ENCODE data around the gene FOXN4.
"Not testable (repeated sequence)": the region's sequence is repeated elsewhere in the genome, so short reads cannot be mapped to it uniquely, and the experiment has no call there.

The FOXN4 gene

DNA sequence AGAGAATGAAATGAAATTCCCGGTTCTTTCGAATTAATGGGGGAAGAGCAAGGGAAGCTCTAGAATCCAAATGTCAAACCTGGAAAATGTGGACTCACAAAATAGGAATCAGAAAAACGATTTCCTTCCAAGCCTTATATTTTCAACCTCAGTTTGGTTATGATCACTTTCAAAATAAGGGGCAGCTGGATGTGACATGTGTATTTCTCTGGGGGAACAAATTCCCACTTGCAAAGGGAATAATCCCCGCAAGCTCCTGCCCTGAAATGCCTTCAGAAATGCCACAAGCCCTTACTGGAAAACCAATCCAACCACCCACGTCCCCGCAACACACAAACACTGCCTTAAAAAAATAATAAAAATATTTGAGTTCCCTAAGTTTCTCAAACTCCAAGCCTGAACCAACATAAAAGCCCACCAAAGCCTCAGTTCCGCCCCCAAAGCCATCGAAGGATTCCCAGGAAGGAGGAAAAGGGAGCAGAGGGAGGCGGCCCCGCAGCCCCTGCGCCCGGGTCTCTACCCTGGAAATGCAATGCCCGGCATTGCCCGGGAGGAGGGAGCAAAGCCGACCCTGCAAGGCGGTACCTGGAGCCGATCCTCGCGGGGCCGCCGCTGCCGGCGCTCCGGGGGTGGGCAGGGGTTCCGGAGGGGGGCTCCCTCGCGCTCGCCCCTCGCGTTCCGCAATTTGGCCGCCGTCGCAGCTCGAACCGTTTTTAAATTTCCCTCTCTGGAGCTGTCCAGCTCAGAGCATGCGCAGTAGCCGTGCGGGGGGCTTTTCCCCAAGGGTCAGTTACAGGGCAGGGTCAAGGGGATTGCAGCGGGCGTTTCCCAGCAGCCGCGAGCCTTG lies at the start of gene FOXN4:
Gene FOXN4 (minus strand): TSS at position 751 of the 847 bp plus-strand sequence. CDS start 963 bp downstream, outside the sequence.
- DNase-seq (ENCODE audit: low read depth in 4 of 4, low spot score in 1 of 4) = no peak

- DNase-seq (ENCODE audit: low read depth in 4 of 4, low spot score in 1 of 4) = no peak
These were observed 49.2 kb upstream of the FOXN4 start for GRCh38 chr12:109358154-109358869.

- no peak for DNase-seq (ENCODE audit: low read depth in 4 of 4, low spot score in 1 of 4)
These were observed 47.9 kb upstream of the FOXN4 start for GRCh38 chr12:109357032-109357431.

DNA sequence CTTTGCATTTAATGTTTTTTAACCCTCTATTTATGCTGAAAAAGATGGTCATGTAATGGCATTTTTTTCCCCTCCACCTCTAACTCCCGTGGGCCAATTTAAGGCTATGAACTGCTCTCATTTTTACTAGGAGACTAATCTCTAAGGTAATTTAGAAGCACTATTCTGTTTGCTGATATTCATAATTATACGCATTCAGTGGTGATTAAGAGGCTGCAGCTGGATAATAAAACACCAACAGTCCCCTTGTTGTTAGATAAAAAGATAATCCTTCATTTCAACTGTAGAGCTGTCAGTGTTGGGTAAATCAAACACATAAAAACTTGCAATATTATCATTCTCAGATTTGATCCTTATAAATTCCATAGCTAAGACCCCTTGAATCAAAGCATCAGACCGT lies 47.5 kb upstream of the FOXN4 start:
- no peak for DNase-seq (ENCODE audit: low read depth in 4 of 4, low spot score in 1 of 4)

DNA sequence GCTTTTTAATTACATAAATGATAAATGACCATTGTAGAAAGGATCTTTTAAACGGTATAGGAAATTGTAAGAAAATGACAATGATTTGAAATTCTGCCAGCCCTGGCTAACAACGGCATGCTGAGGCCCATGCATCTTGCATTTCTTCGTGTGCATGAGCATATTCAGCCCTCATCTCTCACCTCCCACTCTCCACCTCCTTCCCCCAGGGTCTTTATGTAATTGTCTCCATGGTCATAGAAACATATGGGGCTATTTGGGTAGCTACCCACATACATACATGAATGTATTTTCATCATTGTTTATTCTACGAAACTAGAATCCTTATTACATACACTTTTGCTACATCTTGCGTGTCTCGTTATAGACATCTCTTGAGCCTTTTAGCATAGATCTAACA lies 43.1 kb upstream of the FOXN4 start:
- DNase-seq (ENCODE audit: low read depth in 4 of 4, low spot score in 1 of 4) = no peak

- DNase-seq (ENCODE audit: low read depth in 4 of 4, low spot score in 1 of 4) = no peak
These were observed 38.5 kb upstream of the FOXN4 start, which contains the start of gene MYO1H for GRCh38 chr12:109347589-109347988. TSS of gene MYO1H (plus strand) at chr12:109347900. CDS start at chr12:109347961, 61 bp downstream.

GRCh38 chr12:109346920-109347319 lies 37.8 kb upstream of the FOXN4 start:
- no peak for DNase-seq (ENCODE audit: low read depth in 4 of 4, low spot score in 1 of 4)

- no peak for DNase-seq (ENCODE audit: low read depth in 4 of 4, low spot score in 1 of 4)
These were observed 36.3 kb upstream of the FOXN4 start for GRCh38 chr12:109345428-109345827.

DNA sequence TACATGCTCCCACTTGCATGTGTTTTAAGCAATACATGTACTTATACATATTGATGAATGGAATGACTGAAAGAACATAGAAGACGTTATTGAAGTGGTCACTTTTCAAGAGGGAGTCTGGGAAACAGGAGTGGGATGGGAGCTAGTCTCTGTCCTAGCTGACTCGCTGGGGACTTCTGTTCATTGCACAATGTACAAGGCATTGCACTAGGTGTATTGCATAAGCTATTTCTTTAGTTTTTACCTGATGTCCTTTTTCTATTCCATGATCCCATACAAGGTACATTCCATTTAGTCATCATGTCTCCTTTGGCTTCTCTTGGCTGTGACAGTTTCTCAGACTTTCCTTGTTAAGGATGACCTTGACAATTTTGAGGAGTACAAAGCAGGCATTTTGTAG lies 34.6 kb upstream of the FOXN4 start:
- no peak for DNase-seq (ENCODE audit: low read depth in 4 of 4, low spot score in 1 of 4)

GRCh38 chr12:109336593-109336992 lies 27.5 kb upstream of the FOXN4 start:
- DNase-seq (ENCODE audit: low read depth in 4 of 4, low spot score in 1 of 4) = no peak

GRCh38 chr12:109334887-109335286 lies 25.8 kb upstream of the FOXN4 start:
- DNase-seq (ENCODE audit: low read depth in 4 of 4, low spot score in 1 of 4) = no peak

- no peak for DNase-seq (ENCODE audit: low read depth in 4 of 4, low spot score in 1 of 4)
These were observed 22.3 kb upstream of the FOXN4 start for GRCh38 chr12:109331301-109331952.

- no peak for DNase-seq (ENCODE audit: low read depth in 4 of 4, low spot score in 1 of 4)
These were observed 21.5 kb upstream of the FOXN4 start for GRCh38 chr12:109330282-109331230.

GRCh38 chr12:109329686-109330085 lies 20.6 kb upstream of the FOXN4 start:
- DNase-seq (ENCODE audit: low read depth in 4 of 4, low spot score in 1 of 4) = no peak

DNA sequence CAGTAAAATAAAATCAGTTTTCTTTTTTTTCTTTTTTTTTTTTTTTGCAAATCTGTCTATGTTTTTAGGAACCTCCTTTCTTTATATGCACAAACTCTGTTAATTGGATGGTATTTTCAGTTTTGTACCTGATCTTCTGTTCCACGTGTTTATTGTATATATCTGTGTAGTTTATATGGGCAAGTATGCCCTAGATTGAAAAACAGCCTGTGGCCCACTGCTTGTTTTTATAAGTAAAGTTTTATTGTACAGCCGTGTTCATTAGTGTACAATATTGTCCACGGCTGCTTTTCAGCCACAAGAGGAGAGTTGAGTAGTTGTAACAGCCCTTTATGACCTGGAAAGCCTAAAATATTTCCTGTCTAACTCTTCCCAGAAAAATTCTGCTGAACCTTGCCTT lies 19.9 kb upstream of the FOXN4 start:
- no peak for DNase-seq (ENCODE audit: low read depth in 4 of 4, low spot score in 1 of 4)

DNA sequence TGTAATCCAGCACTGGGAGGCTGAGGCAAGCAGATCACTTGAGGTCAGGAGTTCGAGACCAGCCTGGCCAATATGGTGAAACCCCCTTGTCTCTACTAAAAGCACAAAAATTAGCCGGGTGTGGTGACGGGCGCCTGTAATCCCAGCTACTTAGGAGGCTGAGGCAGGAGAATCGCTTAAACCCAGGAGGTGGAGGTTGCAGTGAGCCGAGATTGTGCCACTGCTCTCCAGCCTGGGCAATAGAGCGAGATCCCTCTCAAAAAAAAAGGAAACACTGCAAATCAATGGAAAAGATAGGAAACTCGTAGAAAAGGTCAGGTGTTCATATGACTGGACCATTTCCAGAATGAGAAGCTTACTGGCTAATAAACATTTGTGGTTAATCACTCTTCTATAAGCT lies 12.2 kb upstream of the FOXN4 start:
- not testable (repeated sequence) for DNase-seq (ENCODE audit: low read depth in 4 of 4, low spot score in 1 of 4)

DNA sequence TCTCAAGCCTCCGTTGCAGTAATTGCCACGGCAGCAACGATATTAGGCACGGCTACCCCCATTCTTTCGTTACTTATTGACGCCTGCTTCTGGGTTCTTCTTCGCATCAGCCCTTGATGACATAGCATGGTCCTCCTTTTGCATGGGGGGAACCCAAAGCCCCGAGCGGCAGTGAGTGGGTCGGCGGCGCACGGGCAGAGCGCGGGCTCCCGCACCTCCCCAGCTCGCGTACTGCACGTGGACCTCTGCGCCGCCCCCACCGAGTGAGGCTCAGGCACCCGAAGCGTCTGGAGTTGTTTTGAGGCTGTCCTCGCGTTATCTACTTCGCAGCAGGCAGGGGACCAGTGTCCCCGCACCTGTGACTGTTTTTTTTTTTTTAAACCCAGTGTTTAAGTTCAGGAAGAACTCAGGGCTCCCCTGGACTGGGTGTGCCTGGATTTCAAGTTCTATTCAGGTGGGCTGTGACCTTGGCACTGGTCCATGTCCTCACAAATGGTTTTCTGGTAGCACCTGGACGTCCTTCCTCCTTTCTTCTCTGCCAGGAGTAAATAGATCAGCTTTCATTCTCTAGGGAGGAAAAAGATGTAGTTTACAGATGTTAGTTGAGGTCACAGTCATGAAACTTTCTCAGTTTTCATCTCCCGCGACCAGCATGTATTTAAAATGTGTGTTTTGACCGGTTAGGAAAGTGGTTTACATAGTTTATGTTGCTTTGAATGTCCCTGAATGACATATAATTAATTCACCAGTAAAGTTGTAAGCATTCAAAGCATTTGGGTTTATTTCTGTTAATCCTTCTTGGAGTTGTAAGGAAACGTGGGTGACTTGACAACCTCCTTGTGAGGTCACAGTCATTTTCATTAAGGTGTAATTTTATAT lies 1.4 kb upstream of the FOXN4 start:
- peak in 1 of 4 experiments; percentile 4 for DNase-seq (ENCODE audit: low read depth in 4 of 4, low spot score in 1 of 4)

DNA sequence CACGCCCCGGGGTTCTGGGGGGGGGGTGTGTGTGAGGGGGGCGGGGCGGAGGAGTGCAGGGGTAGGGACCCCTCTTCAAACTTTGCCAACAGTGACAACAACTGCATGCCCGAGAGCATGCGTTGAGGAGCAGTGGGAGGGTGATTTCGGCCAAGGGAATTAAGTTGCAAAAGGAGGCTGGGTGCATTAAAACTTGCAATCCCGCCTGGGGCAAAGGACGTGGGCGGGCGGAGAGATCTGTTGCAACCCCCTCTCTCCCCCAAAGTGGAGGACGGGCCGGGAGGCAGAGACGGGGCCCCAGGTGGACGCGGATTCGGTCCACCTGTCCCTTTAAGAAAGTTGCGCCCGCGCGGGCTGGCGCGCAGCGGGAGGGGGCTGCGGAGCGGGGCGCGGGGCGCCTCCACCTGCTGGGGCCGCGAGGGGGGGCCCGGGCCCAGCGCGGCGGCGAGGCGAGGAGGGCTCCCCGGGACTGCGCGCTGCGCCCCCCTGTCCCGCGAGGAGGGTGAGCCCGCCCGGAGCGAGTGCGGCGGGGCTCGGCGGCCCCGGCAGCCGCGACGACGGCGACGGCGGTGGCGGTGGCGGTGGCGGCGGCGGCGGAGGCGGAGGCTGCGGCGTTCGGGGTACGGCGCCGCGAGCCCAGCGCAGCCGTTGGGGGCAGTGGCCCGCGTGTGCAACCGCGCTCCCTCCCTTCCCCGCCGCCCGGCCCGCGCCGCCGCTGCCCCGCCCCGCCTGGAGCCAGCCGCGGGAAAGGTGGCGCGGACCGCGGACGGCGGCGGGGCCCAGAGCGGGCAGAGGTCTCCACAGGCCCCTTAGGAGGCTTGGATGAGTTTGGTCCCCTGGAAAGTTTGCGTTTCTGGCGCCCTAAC lies 530 bp upstream of the FOXN4 start:
- DNase-seq (ENCODE audit: low read depth in 4 of 4, low spot score in 1 of 4) = no peak

DNA sequence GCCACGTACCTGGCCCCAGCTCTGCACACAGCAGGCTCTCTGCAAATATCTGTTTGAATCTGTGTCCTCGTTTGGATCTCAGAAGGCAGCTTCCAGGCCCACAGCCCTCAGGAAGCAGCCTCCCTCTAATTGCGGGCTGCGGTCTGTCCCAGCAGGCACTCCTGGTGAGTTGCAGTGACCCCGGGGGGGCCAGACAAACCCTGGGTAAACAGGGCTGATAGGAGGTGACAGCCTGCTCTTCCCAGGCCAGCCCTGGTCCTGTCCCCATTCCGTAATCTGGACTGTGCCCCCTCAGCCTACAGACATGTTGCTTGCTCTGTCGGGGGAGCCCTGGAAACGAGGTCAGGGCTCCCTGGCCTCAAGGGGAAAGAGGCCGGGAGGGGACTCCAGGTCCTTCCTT lies 2.0 kb downstream of the FOXN4 start:
- DNase-seq (ENCODE audit: low read depth in 4 of 4, low spot score in 1 of 4) = no peak
